HepG2 (cell line): ENCODE results near the gene LUC7L. TPM values are rescaled to one million over a fixed set of nuclear protein-coding genes. Genes with fewer than 3 reads are reported as not detected.

Experiments
- CREM ChIP-seq, 2 experiments: sonication (generic) in 1 of 2; formaldehyde crosslinking in 1 of 2; IDR thresholded peaks; 2 replicates each; pipeline versions ENCODE4 v1.4.0 to v1.6.1; 2016 to 2020; ENCODE audit warnings: antibody characterized with exemption in 1 of 2, mild to moderate bottlenecking in 1 of 2, missing genetic modification reagents in 1 of 2
- HNF4G ChIP-seq, 2 experiments: sonication (generic) in 1 of 2; formaldehyde crosslinking in 1 of 2; IDR thresholded peaks; 2 replicates each; pipeline versions ENCODE4 v1.4.0 to v1.6.1; 2011 to 2020; ENCODE audit warnings: borderline replicate concordance in 2 of 2, low read depth in 2 of 2, mild to moderate bottlenecking in 2 of 2, low read length in 1 of 2, missing genetic modification reagents in 1 of 2, moderate library complexity in 1 of 2
- HNRNPLL ChIP-seq: fragments of 200-400 bp; formaldehyde crosslinking; IDR thresholded peaks from 2 replicates; pipeline ENCODE4 v1.6.1; 2017; ENCODE audit warnings: mild to moderate bottlenecking, low read depth, low read length; ENCODE audit not compliant: poor library complexity, severe bottlenecking
- JARID2 ChIP-seq: sonication (generic); formaldehyde crosslinking; IDR thresholded peaks from 2 replicates; pipeline ENCODE4 v1.8.1; 2023; ENCODE audit warnings: missing genetic modification reagents, inconsistent platforms; ENCODE audit not compliant: insufficient replicate concordance
- KLF9 ChIP-seq: IDR thresholded peaks from 2 replicates; pipeline ENCODE4 v1.6.1; 2016; ENCODE audit warnings: low read depth
- MXD4 ChIP-seq: IDR thresholded peaks from 2 replicates; pipeline ENCODE4 v1.6.1; 2016; ENCODE audit warnings: mild to moderate bottlenecking, missing biosample characterization, missing genetic modification reagents
- PRDM10 ChIP-seq: sonication (generic); formaldehyde crosslinking; IDR thresholded peaks from 2 replicates; pipeline ENCODE4 v1.4.0; 2020; ENCODE audit warnings: low read depth, missing genetic modification reagents
- TMF1 ChIP-seq: sonication (generic); formaldehyde crosslinking; IDR thresholded peaks from 2 replicates; pipeline ENCODE4 v1.8.1; 2022; ENCODE audit warnings: low read depth, missing genetic modification reagents
- ZFP1 ChIP-seq: IDR thresholded peaks from 2 replicates; pipeline ENCODE4 v1.6.1; 2016
- ZFP36 ChIP-seq: fragments of 150-350 bp; IDR thresholded peaks from 2 replicates; pipeline ENCODE4 v1.6.1; 2018; ENCODE audit warnings: borderline replicate concordance, low read length, low read depth; ENCODE audit not compliant: partially characterized antibody
- ZNF138 ChIP-seq: sonication (generic); formaldehyde crosslinking; IDR thresholded peaks from 2 replicates; pipeline ENCODE4 v1.5.0; 2020; ENCODE audit warnings: mild to moderate bottlenecking, low read depth, missing genetic modification reagents
- ZNF572 ChIP-seq: sonication (generic); formaldehyde crosslinking; IDR thresholded peaks from 2 replicates; pipeline ENCODE4 v1.5.1; 2020; ENCODE audit warnings: mild to moderate bottlenecking, missing genetic modification reagents
- ZNF605 ChIP-seq: sonication (generic); formaldehyde crosslinking; IDR thresholded peaks from 2 replicates; pipeline ENCODE4 v1.8.0; 2022; ENCODE audit warnings: mild to moderate bottlenecking, missing genetic modification reagents
- ZNF609 ChIP-seq: sonication (generic); formaldehyde crosslinking; IDR thresholded peaks from 2 replicates; pipeline ENCODE4 v1.4.0; 2020; ENCODE audit warnings: mild to moderate bottlenecking, missing genetic modification reagents, borderline replicate concordance
- ZSCAN30 ChIP-seq: sonication (generic); formaldehyde crosslinking; IDR thresholded peaks from 2 replicates; pipeline ENCODE4 v1.5.0; 2020; ENCODE audit warnings: mild to moderate bottlenecking, missing genetic modification reagents
- polyA plus RNA-seq, 8 experiments: library from polyadenylated mRNA; depleted of rRNA in 3 of 8; stranded (reverse) in 7 of 8; unstranded in 1 of 8; fragments of >200 nt; fragmentation: Illumina TruSeq in 4 of 8; extraction: Trizol in 4 of 8; gene quantifications; 2 replicates each; pipeline versions ENCODE4 v1.2.1 to v1.2.3, GENCODE V29; 2011 to 2016; ENCODE audit warnings: low read depth in 4 of 8, missing spikeins in 1 of 8, mixed read lengths in 1 of 8; ENCODE audit not compliant: insufficient read depth in 1 of 8
- total RNA-seq, 5 experiments: library from RNA; depleted of rRNA; stranded (reverse); fragments of >200 nt; fragmentation: Illumina TruSeq; extraction: Trizol; gene quantifications; 2 replicates each; pipeline ENCODE4 v1.2.3, GENCODE V29; 2016; ENCODE audit warnings: low read depth in 1 of 5
- TF ChIP-seq, protein P1 (sequence below): sonication (generic); formaldehyde crosslinking; IDR thresholded peaks from 2 replicates; pipeline ENCODE4 v1.5.0; 2020; ENCODE audit warnings: mild to moderate bottlenecking, missing genetic modification reagents

LUC7L gene
- total and polyA plus RNA-seq, 2 of the 13 experiments (the other 11 are each of a cell fraction or from before 2014, with no cell fraction given), result 48.7 to 56.9 TPM

- TF ChIP-seq ZNF609 (CRISPR knock-in tag) (peak; percentile 75), MXD4 (CRISPR knock-in tag) (peak; percentile 98), KLF9 (peak; percentile 94), JARID2 (CRISPR knock-in tag) (no peak), HNRNPLL (peak; percentile 97), ZFP1 (CRISPR knock-in tag) (peak; percentile 66; the same call in 1 of the 2 replicates), PRDM10 (CRISPR knock-in tag) (no peak), HNF4G (IDR thresholded peaks at IDR 0.05; ENCODE audit: borderline replicate concordance, low read depth, low read length) (no peak), HNF4G (CRISPR knock-in tag; IDR thresholded peaks at IDR 0.05; ENCODE audit: borderline replicate concordance, low read depth) (peak; percentile 66; the same call in 1 of the 2 replicates), ZNF138 (peak; percentile 98), ZNF572 (CRISPR knock-in tag) (no peak; the same call in 1 of the 2 replicates), ZSCAN30 (CRISPR knock-in tag) (peak; percentile 95; the same call in 1 of the 2 replicates), TMF1 (CRISPR knock-in tag) (peak; percentile 96), ZNF605 (peak; percentile 98), ZFP36 (no peak), CREM (IDR thresholded peaks at IDR 0.05) (no peak), CREM (CRISPR knock-in tag; IDR thresholded peaks at IDR 0.05) (no peak)
- TF ChIP-seq, protein P1, sequence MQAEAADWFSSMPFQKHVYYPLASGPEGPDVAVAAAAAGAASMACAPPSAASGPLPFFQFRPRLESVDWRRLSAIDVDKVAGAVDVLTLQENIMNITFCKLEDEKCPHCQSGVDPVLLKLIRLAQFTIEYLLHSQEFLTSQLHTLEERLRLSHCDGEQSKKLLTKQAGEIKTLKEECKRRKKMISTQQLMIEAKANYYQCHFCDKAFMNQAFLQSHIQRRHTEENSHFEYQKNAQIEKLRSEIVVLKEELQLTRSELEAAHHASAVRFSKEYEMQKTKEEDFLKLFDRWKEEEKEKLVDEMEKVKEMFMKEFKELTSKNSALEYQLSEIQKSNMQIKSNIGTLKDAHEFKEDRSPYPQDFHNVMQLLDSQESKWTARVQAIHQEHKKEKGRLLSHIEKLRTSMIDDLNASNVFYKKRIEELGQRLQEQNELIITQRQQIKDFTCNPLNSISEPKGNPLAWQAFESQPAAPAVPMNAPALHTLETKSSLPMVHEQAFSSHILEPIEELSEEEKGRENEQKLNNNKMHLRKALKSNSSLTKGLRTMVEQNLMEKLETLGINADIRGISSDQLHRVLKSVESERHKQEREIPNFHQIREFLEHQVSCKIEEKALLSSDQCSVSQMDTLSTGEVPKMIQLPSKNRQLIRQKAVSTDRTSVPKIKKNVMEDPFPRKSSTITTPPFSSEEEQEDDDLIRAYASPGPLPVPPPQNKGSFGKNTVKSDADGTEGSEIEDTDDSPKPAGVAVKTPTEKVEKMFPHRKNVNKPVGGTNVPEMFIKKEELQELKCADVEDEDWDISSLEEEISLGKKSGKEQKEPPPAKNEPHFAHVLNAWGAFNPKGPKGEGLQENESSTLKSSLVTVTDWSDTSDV (CRISPR knock-in tag), result peak; percentile 98
Measured at GRCh38 chr16:180681-181564, 48.3 kb downstream of the LUC7L start (continued).
